Measurements from ENCODE around the gene DNMT1.

- TF ChIP-seq CTCF (IDR thresholded peaks at IDR 0.05; ENCODE audit: low read length) (no peak), EZH2 (optimal IDR thresholded peaks at IDR 0.05; ENCODE audit: low read depth, low read length) (no peak)
Observed at GRCh38 chr19:10116085-10116865, 78.5 kb downstream of the DNMT1 start.

All from MM.1S (cell line).